ENCODE data around the gene ABHD5.

Gene ABHD5

GRCh38 chr3:43686333-43686699 is 4.4 kb upstream of the ABHD5 start:
- no peak for DNase-seq

GRCh38 chr3:43686700-43687498 is 3.8 kb upstream of the ABHD5 start:
- DNase-seq: no peak

- no peak for DNase-seq
Observed at GRCh38 chr3:43687499-43687811, 3.3 kb upstream of the ABHD5 start.

- DNase-seq: no peak
Observed at GRCh38 chr3:43688245-43688650, 2.5 kb upstream of the ABHD5 start.

GRCh38 chr3:43689166-43689565 is 1.6 kb upstream of the ABHD5 start:
- no peak for DNase-seq

- no peak for DNase-seq
Observed at GRCh38 chr3:43689766-43690399, 855 bp upstream of the ABHD5 start.

GRCh38 chr3:43691120-43691995 is 620 bp downstream of the ABHD5 start:
- DNase-seq: no peak

GRCh38 chr3:43692085-43692855 is 1.5 kb downstream of the ABHD5 start:
- DNase-seq: no peak

GRCh38 chr3:43692971-43693370 is 2.2 kb downstream of the ABHD5 start:
- no peak for DNase-seq

- DNase-seq: no peak
Observed at GRCh38 chr3:43693594-43693993, 2.9 kb downstream of the ABHD5 start.

GRCh38 chr3:43695443-43695842 is 4.7 kb downstream of the ABHD5 start:
- DNase-seq: no peak

GRCh38 chr3:43695863-43696262 is 5.1 kb downstream of the ABHD5 start:
- no peak for DNase-seq

- no peak for DNase-seq
Observed at GRCh38 chr3:43696441-43696840, 5.7 kb downstream of the ABHD5 start.

GRCh38 chr3:43696881-43697280 is 6.1 kb downstream of the ABHD5 start:
- DNase-seq: no peak

GRCh38 chr3:43699864-43700263 is 9.1 kb downstream of the ABHD5 start:
- no peak for DNase-seq

GRCh38 chr3:43704697-43705096 is 14.0 kb downstream of the ABHD5 start:
- no peak for DNase-seq

- DNase-seq: no peak
Observed at GRCh38 chr3:43706342-43706741, 15.6 kb downstream of the ABHD5 start.

GRCh38 chr3:43707266-43707665 is 16.5 kb downstream of the ABHD5 start:
- DNase-seq: no peak

- DNase-seq: no peak
Observed at GRCh38 chr3:43707998-43708397, 17.3 kb downstream of the ABHD5 start.

- no peak for DNase-seq
Observed at GRCh38 chr3:43709022-43709421, 18.3 kb downstream of the ABHD5 start.

GRCh38 chr3:43710607-43711006 is 19.9 kb downstream of the ABHD5 start:
- DNase-seq: no peak

- DNase-seq: no peak
Observed at GRCh38 chr3:43718296-43718695, 27.6 kb downstream of the ABHD5 start.

GRCh38 chr3:43723121-43723734 is 32.5 kb downstream of the ABHD5 start:
- no peak for DNase-seq
